ENCODE measurements around the gene SH3PXD2A. TPM values are rescaled to one million over a fixed set of nuclear protein-coding genes. Genes with fewer than 3 reads are reported as not detected.

Gene SH3PXD2A
- total and polyA plus RNA-seq, 9 of the 15 experiments (the other 6 are each of a cell fraction or from before 2014, with no cell fraction given) = 0.41 to 9.3 (median 2.5) TPM

- H4K20me1 ChIP-seq (replicated peaks; ENCODE audit: control insufficient read depth, insufficient read depth, low read length) = no peaks in the 10 kb centered on the region
- ChIA-PET CTCF (ENCODE audit: low intra/inter-chr PET ratio) (no interaction called here), POLR2A (interaction anchor here (1.8 kb wide), 1 partner anchor 10 kb away, joined by 4 read pairs; no protein-coding TSS in a partner anchor)
- in situ Hi-C loops (cut with MboI) = no loop called here
- no peak overlapping the region for H3K9ac ChIP-seq (ENCODE audit: insufficient read depth in 1 of 2, low read depth in 2 of 2, low read length in 2 of 2)
- FAIRE-seq (no peak), ATAC-seq (no peak), DNase-seq (ENCODE audit: extremely low read depth in 1 of 4, low spot score in 3 of 4) (no peak)
- TF ChIP-seq ZNF592 (IDR thresholded peaks at IDR 0.05) = no peak
- 0 out of 2 replicates have a peak, but pooled peaks have one; percentile 10 for TF ChIP-seq ATF3 (IDR thresholded peaks at IDR 0.05)
- TF ChIP-seq ATF3 (CRISPR knock-in tag; conservative IDR thresholded peaks at IDR 0.05) = no peak
- 0% methylated on average over 12 of the region's 17 CpGs for WGBS (ENCODE audit: insufficient coverage, low coverage, missing lambda C conversion rate)
- H3K27me3 ChIP-seq (ENCODE audit: control insufficient read depth in 2 of 2, insufficient read depth in 2 of 2, low read length in 2 of 2) = peaks cover 16 to 74% of the 10 kb centered on the region in 2 experiments; a peak in 4 of 5 replicates
- H3K79me2 ChIP-seq (ENCODE audit: control insufficient read depth, insufficient read depth, low read length) = no peaks in the 10 kb centered on the region
- H2AFZ ChIP-seq (ENCODE audit: low read depth, low read length) = no peak overlapping the region
- intact Hi-C loops (cut with micrococcal nuclease) = no loop called here
- peaks cover 0 to 4% of the 10 kb centered on the region in 2 experiments; a peak in 1 of 5 replicates for H3K4me1 ChIP-seq (replicated peaks in 1 of 2; ENCODE audit: control insufficient read depth in 2 of 2, insufficient read depth in 2 of 2, low read length in 2 of 2)
- no peak overlapping the region for H3K4me2 ChIP-seq (ENCODE audit: insufficient read depth, low read length)
- H3K9me3 ChIP-seq (replicated peaks; ENCODE audit: control insufficient read depth, insufficient read depth, low read depth, low read length) = no peaks in the 10 kb centered on the region
- H3K4me3 ChIP-seq = no peak overlapping the region
- H3K36me3 ChIP-seq (ENCODE audit: control insufficient read depth, insufficient read depth, low read length) = no peaks in the 10 kb centered on the region
- BruUV-seq (replicated peaks) = no TSS peak
- H3K9me1 ChIP-seq (ENCODE audit: control insufficient read depth, insufficient read depth, low read length) = no peaks in the 10 kb centered on the region
- no peak overlapping the region for H3K27ac ChIP-seq (ENCODE audit: extremely low read depth, low read depth, low read length)
Measured at GRCh38 chr10:103745341-103746247, 109.8 kb downstream of the SH3PXD2A start.

All from K562 (cell line).